LoVo (cell line): ENCODE results near the gene OR2M5.

ENCODE experiments used
- DNase-seq: peaks from one replicate; pipeline ENCODE4 v3.0.0-alpha.2; 2016; ENCODE audit warnings: low spot score

The OR2M5 gene, protein sequence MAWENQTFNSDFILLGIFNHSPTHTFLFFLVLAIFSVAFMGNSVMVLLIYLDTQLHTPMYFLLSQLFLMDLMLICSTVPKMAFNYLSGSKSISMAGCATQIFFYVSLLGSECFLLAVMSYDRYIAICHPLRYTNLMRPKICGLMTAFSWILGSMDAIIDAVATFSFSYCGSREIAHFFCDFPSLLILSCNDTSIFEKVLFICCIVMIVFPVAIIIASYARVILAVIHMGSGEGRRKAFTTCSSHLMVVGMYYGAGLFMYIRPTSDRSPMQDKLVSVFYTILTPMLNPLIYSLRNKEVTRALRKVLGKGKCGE

DNA sequence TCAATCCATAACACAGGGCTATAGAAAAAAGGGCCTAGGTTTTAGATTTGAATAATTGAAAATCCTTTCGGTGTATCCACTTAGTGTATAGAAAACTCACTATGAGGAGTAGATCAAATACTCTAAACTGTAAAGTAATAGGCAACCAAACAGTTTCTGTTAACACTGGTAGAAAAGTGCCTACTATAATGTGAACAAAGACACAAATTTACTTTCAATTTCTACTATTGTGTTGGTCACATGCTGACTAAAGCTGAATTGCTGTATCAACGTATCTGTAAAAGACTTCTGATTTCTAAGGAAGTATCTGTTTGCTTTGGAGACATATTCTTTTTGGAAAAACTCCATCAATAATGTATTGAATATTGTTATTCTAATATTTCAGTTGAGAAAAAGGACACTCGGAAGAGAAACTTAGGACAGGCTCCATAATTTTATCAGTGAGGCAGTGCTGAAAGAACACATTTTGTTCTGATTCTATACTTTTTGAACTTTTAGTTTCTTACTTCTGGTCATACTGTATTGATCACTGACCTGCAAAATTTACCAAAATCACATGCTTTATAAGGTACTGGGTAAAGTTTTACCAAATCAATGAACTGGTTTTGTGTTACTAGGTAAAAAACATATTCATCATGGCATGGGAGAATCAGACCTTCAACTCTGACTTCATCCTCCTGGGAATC is at the start of gene OR2M5:
TSS of gene OR2M5 (plus strand) at position 636 of the 686 bp plus-strand sequence. CDS start at position 636, 0 bp downstream.
- no peak for DNase-seq

DNA sequence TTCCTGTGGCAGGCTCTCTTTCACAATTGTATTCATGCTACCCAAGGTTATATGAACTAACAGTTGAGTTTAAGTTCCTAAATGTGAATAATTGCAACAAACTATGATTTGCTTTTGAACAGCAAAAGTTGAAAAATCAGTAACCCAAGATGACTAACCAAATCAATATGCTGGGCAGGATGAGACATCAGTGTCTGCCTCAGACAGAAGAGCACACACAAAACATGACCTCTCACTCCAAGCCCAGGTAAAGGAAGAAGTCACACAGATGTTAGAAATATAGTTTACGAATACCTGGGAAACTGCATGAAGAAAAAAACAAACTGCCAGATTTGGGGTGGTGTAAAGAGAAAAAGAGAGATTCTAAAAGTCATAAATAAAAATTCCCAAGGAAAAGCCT is 46.4 kb upstream of the OR2M5 start:
- DNase-seq: no peak

DNA sequence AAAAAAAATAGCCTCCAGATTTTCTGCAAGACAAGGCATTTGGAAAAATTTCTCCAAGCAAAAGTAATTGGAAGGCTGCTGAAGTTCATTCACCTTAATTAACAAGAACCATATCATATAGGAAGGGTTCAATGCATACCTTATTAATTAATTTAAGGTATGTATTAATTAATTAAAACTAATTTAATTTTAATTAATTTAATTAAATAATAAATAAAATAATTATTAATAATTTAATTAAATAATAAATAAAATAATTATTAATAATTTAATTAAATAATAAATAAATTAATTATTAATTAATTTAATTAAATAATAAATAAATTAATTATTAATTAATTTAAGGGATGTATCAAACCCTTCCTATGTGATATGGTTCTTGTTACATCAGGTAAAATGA is 42.1 kb upstream of the OR2M5 start:
- DNase-seq: no peak

DNA sequence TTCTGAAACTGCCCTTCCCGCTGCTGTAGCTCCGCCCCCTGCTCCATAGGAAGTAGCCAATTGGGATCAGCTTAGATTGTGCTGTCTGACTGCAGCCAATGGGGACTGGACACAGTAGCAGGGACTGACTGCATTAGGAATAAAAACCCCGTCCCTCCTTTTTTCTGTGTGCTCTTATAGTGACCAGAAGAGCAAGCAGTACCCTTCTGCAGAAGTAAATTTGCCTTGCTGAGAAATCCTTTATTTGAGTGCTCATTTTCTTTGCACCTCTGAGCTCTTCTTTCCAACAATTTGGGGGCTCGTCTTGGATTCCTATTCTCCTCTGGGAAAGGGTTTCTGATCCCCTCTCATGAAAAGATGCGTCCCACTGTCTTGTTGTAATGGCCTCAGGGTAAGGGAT is 33.8 kb upstream of the OR2M5 start:
- no peak for DNase-seq

DNA sequence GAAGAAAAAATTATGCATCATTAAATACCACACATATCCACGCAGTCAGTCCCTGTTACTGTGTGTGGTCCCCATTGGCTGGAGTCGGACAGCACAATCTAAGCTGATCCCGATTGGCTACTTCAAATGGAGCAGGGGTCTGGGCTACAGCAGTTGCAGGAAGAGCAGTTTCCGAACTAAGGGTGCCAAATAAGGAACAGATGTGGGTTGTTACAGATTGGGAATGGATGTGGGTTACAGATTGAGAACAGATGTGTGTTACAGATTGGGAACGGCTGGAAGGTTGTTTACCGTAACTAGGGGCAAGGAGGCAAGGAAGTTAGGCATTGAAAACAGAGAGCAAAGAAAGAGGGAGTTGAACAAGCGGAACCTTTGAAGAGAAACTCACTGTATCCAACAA is 30.1 kb upstream of the OR2M5 start:
- no peak for DNase-seq

DNA sequence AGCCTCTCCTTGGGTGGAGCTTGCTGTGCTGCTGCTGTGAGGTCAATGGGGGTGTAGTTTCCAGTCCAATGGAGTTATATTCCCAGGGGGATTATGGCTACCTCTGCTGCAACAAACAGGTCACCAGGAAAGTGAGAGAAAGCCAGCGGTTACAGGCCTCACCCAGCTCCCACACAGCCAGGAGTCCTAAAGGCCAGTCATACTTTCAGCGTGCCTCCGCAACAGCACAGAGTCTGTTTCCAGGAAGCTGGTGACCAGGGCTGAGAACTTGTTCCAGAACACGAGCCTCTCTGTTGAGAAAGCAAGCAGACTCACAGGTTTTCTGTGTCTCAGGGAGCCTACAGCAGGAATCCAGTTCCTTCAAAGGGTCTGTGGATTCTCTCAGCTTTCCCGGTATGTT is 17.3 kb upstream of the OR2M5 start:
- no peak for DNase-seq

DNA sequence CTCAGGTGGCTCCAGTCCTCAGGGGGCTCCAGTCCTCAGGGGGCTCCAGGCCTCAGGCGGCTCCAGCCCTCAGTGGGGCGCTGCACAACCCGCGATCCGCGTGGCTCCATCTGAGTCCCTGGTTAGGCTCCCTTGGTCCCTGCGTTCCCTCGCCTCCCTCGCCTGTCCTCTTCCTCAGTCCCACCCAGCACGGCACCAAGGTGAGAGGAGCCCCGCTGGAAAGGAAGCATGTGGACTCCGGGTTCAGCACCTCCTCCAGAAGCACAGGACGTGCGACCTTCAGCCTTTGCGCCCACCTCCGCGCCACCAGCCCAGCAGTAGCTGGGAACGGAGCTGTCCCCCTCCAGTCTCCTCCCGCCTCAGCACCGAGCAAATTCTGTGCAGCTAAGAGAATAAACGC is 8.1 kb upstream of the OR2M5 start:
- no peak for DNase-seq

DNA sequence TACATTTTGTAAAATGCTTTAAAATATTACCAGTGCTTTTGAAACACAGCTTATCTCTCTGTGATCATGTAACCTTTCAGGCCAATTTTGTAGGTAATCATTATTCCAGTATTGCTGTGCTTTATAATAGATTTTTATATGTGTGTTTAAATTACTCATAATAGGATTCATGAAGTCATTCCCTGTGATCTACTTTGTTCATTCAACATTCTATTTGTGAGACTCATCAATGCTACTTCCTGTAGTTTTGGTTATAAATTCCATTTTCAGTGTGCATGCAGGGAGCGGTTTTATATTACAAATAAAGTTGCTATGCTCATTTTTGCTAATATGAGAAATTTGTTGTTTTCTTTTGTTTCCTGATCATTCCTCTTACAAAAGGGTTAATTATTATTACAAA is 4.1 kb upstream of the OR2M5 start:
- DNase-seq: no peak

DNA sequence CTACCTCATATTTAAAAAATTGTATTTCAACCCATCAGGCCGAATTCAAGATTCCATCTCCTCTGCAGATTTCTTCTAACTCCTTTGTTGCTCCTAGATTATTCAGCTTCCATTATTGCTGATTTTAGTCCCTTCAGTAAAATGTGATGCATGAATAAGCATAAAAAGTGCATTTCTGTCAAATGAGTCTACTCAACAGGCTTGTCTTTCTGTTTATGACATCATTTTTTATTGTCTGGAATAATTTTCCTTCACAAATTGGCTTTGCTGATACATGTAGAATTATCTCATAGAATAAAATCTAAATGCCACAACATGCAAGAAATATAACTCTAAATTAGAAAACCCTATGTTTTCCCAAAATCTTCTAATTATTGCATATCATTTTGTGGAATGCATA is 1.6 kb upstream of the OR2M5 start:
- no peak for DNase-seq

- DNase-seq: no peak
Measured at GRCh38 chr1:248152056-248152827, 7.3 kb downstream of the OR2M5 start.

DNA sequence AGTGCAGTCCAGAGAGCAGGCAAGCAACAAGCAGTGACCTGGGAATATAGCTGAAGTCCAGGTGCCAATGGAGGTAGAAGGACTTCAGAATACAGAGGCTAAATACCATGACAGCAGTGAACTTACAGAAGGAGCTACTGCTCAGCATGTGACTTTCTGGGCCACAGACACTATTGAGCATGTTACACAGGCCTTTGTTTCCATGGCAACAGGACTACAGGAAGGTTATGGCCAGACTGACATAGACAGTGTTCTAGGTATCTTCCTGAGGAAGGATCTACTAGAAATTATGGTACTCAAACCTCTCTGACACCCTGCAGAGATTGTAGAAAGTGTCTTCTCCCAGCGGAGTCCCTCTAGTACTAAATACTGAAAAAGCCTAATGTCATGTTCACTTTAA is 11.0 kb downstream of the OR2M5 start:
- no peak for DNase-seq

DNA sequence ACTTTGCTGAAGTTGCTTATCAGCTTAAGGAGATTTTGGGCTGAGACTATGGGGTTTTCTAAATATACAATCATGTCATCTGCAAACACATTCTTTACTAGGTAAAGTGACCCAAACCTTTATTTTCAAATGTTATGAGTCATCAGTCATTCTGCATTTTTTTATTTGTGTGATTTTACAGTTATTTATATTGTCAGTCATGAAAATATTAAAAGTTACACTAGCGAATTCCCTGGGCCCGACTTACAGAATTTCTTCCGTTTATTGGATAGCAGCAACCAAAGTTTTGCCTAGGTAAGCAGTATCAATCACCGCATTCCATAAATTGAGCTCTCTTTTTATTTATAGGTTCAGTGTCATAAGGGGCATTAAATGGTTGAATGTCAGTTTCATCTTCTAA is 13.8 kb downstream of the OR2M5 start:
- no peak for DNase-seq

GRCh38 chr1:248164031-248164430 is 19.1 kb downstream of the OR2M5 start:
- no peak for DNase-seq

DNA sequence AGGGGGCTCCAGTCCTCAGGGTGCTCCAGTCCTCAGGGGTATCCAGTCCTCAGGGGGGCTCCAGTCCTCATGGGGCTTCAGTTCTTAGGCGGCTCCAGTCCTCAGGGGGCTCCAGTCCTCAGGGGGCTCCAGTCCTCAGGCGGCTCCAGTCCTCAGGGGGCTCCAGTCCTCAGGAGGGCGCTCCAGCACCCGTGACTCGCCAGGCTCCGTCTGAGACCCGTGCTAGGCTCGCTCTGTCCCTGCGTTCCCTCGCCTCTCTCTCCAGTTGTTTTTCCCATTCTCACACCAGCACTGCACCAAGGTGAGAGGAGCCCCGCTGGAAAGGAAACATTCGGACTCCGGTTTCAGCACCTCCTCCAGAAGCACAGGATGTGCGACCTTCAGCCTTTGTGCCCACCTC is 20.2 kb downstream of the OR2M5 start:
- no peak for DNase-seq

GRCh38 chr1:248174521-248174920 is 29.6 kb downstream of the OR2M5 start, which contains the start of gene OR2M2:
TSS of gene OR2M2 (plus strand) at chr1:248174821. CDS start at chr1:248179986, 5,165 bp downstream.
- DNase-seq: no peak

DNA sequence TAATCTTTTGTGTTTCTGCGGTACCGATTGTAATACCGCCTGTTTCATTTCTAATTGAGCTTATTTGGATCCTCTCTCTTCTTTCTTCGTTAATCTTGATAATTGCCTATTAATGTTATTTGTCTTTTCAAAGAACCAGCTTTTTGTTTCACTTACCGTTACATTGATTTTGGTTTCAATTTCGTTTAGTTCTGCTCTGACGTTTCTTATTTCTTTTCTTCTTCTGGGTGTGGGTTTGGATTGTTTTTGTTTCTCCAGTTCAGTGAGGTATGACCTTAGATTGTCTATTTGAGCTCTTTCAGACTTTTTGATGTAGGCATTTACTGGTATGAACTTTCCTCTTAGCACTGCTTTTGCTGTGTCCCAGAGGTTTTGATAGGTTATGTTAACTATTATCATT is 39.0 kb downstream of the OR2M5 start:
- no peak for DNase-seq

DNA sequence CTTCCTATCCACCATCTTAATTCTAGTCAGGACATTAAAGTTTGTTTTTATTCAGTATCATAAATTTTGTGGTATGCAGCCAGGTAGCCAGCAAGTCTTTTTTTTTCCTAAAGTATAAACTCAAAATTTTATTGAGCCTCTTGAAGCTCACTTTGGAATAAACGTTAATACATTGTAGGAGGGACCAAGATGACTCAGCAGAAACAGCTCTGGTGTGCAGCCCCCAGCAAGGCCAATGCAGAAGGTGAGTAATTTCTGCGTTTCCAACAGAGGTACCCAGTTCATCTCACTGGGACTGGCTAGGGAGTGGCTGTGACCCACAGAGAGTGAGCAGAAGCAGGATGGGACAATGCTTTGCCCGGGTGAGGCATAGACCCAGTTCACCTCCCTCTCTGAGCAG is 42.4 kb downstream of the OR2M5 start:
- DNase-seq: no peak

GRCh38 chr1:248189026-248189425 is 44.1 kb downstream of the OR2M5 start:
- no peak for DNase-seq

DNA sequence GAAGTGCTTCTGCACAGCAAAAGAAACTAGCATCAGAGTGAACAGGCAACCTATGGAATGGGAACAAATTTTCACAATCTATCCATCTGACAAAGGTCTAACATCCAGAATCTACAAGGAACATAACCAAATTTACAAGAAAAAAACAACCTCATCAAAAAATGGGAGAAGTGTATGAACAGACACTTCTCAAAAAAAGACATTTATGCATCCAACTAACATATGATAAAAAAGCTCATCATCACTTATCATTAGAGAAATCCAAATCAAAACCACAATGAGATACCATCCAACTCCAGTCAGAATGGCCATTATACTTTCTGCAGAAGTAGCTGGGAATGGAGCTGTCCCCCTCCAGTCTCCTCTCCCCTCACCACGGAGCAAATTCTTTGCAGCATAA is 49.2 kb downstream of the OR2M5 start:
- no peak for DNase-seq
